ENCODE results near the gene TLR5. TPM values are rescaled to one million over a fixed set of nuclear protein-coding genes. Genes with fewer than 3 reads are reported as not detected.

Gene TLR5
- total RNA-seq, 1 experiment from 2014 or later: 0.21 TPM

- no TSS peak for BruUV-seq (replicated peaks)
- Histone ChIP-seq H3K4me1 (ENCODE audit: control insufficient read depth, insufficient read depth, low read length) (no peaks in the 10 kb centered on the region), H3K27ac (ENCODE audit: low read length) (no peak overlapping the region), H3K27me3 (ENCODE audit: control insufficient read depth, insufficient read depth, low read length) (0 out of 2 replicates have a peak, but pooled peaks cover 4% of the 10 kb centered on the region), H3K36me3 (ENCODE audit: control insufficient read depth, insufficient read depth, low read length) (no peaks in the 10 kb centered on the region), H3K4me3 (ENCODE audit: low read depth in 2 of 2, low read length in 2 of 2) (no peak overlapping the region), H3K9me3 (ENCODE audit: control insufficient read depth, insufficient read depth, low read depth, low read length) (no peaks in the 10 kb centered on the region)
- DNase-seq (ENCODE audit: low read depth, low spot score) (no peak), ATAC-seq (no peak)
- intact Hi-C loops (cut with micrococcal nuclease; ENCODE audit: unreplicated experiment): no loop called here
- ChIA-PET CTCF (no interaction called here), POLR2A (no interaction called here)
- TF ChIP-seq CTCF (IDR thresholded peaks at IDR 0.05): no peak
- TF ChIP-seq TCF7L2 (IDR thresholded peaks at IDR 0.05; ENCODE audit: low read depth, low read length): no peak
- TF ChIP-seq SIN3A (IDR thresholded peaks at IDR 0.05; ENCODE audit: borderline replicate concordance, insufficient read depth, low read depth, low read length): no peak
- TF ChIP-seq REST (IDR thresholded peaks at IDR 0.05; ENCODE audit: insufficient read depth in 1 of 2, low read depth in 2 of 2, low read length in 1 of 2): no peak
- no peak for TF ChIP-seq POLR2AphosphoS5 (IDR thresholded peaks at IDR 0.05; ENCODE audit: low read depth, low read length)
- in situ Hi-C loops (cut with HindIII; ENCODE audit: low pct_unique_long_range_greater_than_20kb, low sequenced_read_pairs): loop anchor here (25.0 kb wide), 1 partner anchor 342 kb away; the partner anchor contains the start of gene FAM177B
Observed at GRCh38 chr1:223079498-223079897, 63.5 kb downstream of the TLR5 start.

- ATAC-seq (no peak), DNase-seq (ENCODE audit: low read depth, low spot score) (no peak)
- Histone ChIP-seq H3K9me3 (ENCODE audit: control insufficient read depth, insufficient read depth, low read depth, low read length) (no peaks in the 10 kb centered on the region), H3K36me3 (ENCODE audit: control insufficient read depth, insufficient read depth, low read length) (no peaks in the 10 kb centered on the region), H3K4me3 (ENCODE audit: low read depth in 2 of 2, low read length in 2 of 2) (no peak overlapping the region), H3K27me3 (ENCODE audit: control insufficient read depth, insufficient read depth, low read length) (peaks cover 7% of the 10 kb centered on the region; the same call in 1 of the 2 replicates), H3K4me1 (ENCODE audit: control insufficient read depth, insufficient read depth, low read length) (no peaks in the 10 kb centered on the region), H3K27ac (ENCODE audit: low read length) (no peak overlapping the region)
- CTCF ChIA-PET: no interaction called here
- intact Hi-C loops (cut with micrococcal nuclease; ENCODE audit: unreplicated experiment): no loop called here
- in situ Hi-C loops (cut with HindIII; ENCODE audit: low pct_unique_long_range_greater_than_20kb, low sequenced_read_pairs): loop anchor here (25.0 kb wide), 1 partner anchor 340 kb away; the partner anchor contains the start of gene FAM177B
- TF ChIP-seq SIN3A (IDR thresholded peaks at IDR 0.05; ENCODE audit: borderline replicate concordance, insufficient read depth, low read depth, low read length) (no peak), CTCF (IDR thresholded peaks at IDR 0.05) (peak; percentile 17; the same call in 1 of the 2 replicates)
- POLR2A ChIA-PET: no interaction called here
- BruUV-seq (replicated peaks): no TSS peak
Observed at GRCh38 chr1:223077247-223077833, 65.7 kb downstream of the TLR5 start.

Measured in Panc1 (cell line).